Tibial nerve (tissue), 4 donors: ENCODE data around the gene GSTA3. TPM values are rescaled to one million over a fixed set of nuclear protein-coding genes. Genes with fewer than 3 reads are reported as not detected.

ENCODE experiments used
- DNase-seq, 2 donors: peaks; one replicate each; pipeline ENCODE4 v3.0.0-alpha.2; 2019; ENCODE audit warnings: low spot score in 2 of 2
- H3K27ac ChIP-seq, 4 donors: fragments of 200-600 bp; sonication (generic) in 3 of 4; one replicate each; pipeline ENCODE4 v1.5.1; 2017 to 2019; ENCODE audit warnings: mild to moderate bottlenecking in 1 of 4
- H3K27me3 ChIP-seq, 2 donors: fragments of 200-600 bp; sonication (generic) in 1 of 2; one replicate each; pipeline versions ENCODE4 v1.5.1 to v1.6.0; 2017 to 2019
- H3K36me3 ChIP-seq, 3 donors: fragments of 200-600 bp; sonication (generic); one replicate each; pipeline ENCODE4 v1.5.1; 2018 to 2019
- H3K4me1 ChIP-seq, 4 donors: fragments of 200-600 bp; sonication (generic) in 3 of 4; one replicate each; pipeline ENCODE4 v1.5.1; 2017 to 2019
- H3K4me3 ChIP-seq, 4 donors: fragments of 200-600 bp; sonication (generic) in 3 of 4; one replicate each; pipeline ENCODE4 v1.5.1; 2017 to 2019; ENCODE audit warnings: mild to moderate bottlenecking in 1 of 4, moderate library complexity in 1 of 4
- H3K9me3 ChIP-seq, 4 donors: fragments of 200-600 bp; sonication (generic) in 3 of 4; one replicate each; pipeline ENCODE4 v1.5.1; 2017 to 2019
- EP300 ChIP-seq, 2 donors: sonication (generic); formaldehyde crosslinking; IDR thresholded peaks; one replicate each; pipeline ENCODE4 v1.6.1; 2017; ENCODE audit warnings: antibody characterized with exemption in 2 of 2, mild to moderate bottlenecking in 1 of 2
- POLR2A ChIP-seq, 2 donors: fragments of 450-650 bp; IDR thresholded peaks; one replicate each; pipeline ENCODE4 v1.6.1; 2017; ENCODE audit warnings: antibody characterized with exemption in 2 of 2, mild to moderate bottlenecking in 2 of 2, moderate library complexity in 2 of 2
- WGBS, 2 donors: methylation state at CpG; one replicate each; pipeline ENCODE4 v1.1.5; 2018; 5-methylcytosine and 5-hydroxymethylcytosine counted together
- total RNA-seq, 4 donors: library from RNA; depleted of rRNA; stranded (reverse); fragments of >200 nt; gene quantifications; one replicate each; pipeline ENCODE4 v1.1.0, GENCODE V29; 2016
- TF ChIP-seq, protein P1 (sequence below), 5 experiments: fragments of 200-600 bp in 3 of 5; fragments of 450-650 bp in 2 of 5; sonication (generic) in 3 of 5; IDR thresholded peaks; one replicate each; pipeline ENCODE4 v1.5.1; 2016 to 2019; ENCODE audit warnings: antibody characterized with exemption in 5 of 5, mild to moderate bottlenecking in 3 of 5, moderate library complexity in 2 of 5

The GSTA3 gene
- total RNA-seq, 4 donors from 2014 or later: not detected

DNA sequence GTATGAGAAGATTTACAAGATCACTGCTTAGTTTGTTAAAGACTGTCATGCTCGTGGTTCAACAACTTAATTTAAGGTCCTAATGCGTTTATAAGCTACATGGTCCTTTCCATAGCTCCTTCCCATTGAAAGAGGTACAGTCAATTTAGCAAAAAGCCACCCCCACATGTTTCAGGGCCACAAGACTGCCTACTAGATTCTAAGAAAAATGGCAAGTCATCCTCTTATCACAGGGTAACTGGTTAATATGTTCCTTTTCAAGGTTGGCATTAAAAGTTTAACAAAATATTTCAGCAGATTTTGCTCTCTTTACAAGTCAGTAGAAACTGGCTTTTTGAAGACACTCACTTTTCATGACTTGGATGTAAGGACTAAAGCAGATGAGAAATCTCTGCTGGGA lies 15.7 kb downstream of the GSTA3 start:
- 44 to 52% methylated on average over 2 of the region's 2 CpGs for WGBS, 2 donors
- Histone ChIP-seq H3K9me3 (peaks cover 0 to 4% (median 0%) of the 10 kb centered on the region in 4 donors), H3K4me3 (no peak overlapping the region), H3K36me3 (no peaks in the 10 kb centered on the region), H3K27ac (no peak overlapping the region), H3K4me1 (no peaks in the 10 kb centered on the region), H3K27me3 (no peaks in the 10 kb centered on the region)
- TF ChIP-seq, protein P1, sequence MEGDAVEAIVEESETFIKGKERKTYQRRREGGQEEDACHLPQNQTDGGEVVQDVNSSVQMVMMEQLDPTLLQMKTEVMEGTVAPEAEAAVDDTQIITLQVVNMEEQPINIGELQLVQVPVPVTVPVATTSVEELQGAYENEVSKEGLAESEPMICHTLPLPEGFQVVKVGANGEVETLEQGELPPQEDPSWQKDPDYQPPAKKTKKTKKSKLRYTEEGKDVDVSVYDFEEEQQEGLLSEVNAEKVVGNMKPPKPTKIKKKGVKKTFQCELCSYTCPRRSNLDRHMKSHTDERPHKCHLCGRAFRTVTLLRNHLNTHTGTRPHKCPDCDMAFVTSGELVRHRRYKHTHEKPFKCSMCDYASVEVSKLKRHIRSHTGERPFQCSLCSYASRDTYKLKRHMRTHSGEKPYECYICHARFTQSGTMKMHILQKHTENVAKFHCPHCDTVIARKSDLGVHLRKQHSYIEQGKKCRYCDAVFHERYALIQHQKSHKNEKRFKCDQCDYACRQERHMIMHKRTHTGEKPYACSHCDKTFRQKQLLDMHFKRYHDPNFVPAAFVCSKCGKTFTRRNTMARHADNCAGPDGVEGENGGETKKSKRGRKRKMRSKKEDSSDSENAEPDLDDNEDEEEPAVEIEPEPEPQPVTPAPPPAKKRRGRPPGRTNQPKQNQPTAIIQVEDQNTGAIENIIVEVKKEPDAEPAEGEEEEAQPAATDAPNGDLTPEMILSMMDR (IDR thresholded peaks at IDR 0.05): no peak
- no peak for DNase-seq

DNA sequence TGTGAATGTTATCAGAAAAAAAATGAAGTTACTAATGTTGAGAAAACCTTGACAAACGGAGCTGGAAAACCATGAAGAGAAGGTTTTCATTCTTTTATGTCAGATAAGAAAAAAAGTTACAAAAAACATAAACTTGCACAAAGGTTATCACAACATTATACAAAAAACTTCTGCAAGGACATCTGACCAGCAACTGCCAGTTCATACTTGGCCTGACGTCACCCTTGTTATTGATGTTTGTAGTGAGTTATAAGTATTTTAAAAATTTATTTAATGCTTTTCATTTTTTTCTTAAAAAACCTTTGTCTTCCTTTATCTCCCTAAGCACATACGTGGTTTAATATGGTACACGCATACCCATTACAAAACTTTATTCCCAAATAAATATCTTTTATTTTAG lies 16.3 kb downstream of the GSTA3 start:
- WGBS, 2 donors: 33 to 39% methylated on average over 4 of the region's 4 CpGs
- H3K4me1 ChIP-seq: no peaks in the 10 kb centered on the region
- DNase-seq: no peak
- H3K27me3 ChIP-seq: no peaks in the 10 kb centered on the region
- H3K4me3 ChIP-seq: no peak overlapping the region
- no peaks in the 10 kb centered on the region for H3K36me3 ChIP-seq
- H3K27ac ChIP-seq: no peak overlapping the region
- H3K9me3 ChIP-seq: peaks cover 0 to 4% (median 0%) of the 10 kb centered on the region in 4 donors
- TF ChIP-seq, protein P1 (IDR thresholded peaks at IDR 0.05): no peak
- no peak for TF ChIP-seq POLR2A (IDR thresholded peaks at IDR 0.05)
- no peak for TF ChIP-seq EP300 (IDR thresholded peaks at IDR 0.05)

DNA sequence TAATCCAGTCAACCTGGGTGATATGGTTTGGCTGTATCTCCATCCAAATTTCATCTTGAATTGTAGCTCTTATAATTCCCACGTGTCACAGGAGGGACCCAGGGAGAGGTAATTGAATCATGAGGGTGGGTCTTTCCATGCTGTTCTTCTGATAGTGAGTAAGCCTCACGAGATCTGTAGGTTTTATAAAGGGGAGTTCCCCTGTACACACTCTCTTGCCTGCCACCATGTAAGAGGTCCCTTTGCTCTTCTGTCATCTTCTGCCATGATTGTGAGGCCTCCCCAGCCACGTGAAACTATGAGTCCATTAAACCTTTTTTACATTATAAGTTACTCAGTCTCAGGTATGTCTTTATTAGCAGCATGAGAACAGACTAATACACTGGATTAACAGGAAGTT lies 19.5 kb downstream of the GSTA3 start:
- no peaks in the 10 kb centered on the region for H3K27me3 ChIP-seq
- no peak for DNase-seq
- H3K4me1 ChIP-seq: no peaks in the 10 kb centered on the region
- no peaks in the 10 kb centered on the region for H3K36me3 ChIP-seq
- H3K4me3 ChIP-seq: no peak overlapping the region
- WGBS, 2 donors: 85 to 90% methylated on average over 3 of the region's 3 CpGs
- H3K9me3 ChIP-seq: no peaks in the 10 kb centered on the region
- TF ChIP-seq, protein P1 (IDR thresholded peaks at IDR 0.05): no peak
- TF ChIP-seq POLR2A (IDR thresholded peaks at IDR 0.05) (no peak), EP300 (IDR thresholded peaks at IDR 0.05) (no peak)
- H3K27ac ChIP-seq: no peak overlapping the region

DNA sequence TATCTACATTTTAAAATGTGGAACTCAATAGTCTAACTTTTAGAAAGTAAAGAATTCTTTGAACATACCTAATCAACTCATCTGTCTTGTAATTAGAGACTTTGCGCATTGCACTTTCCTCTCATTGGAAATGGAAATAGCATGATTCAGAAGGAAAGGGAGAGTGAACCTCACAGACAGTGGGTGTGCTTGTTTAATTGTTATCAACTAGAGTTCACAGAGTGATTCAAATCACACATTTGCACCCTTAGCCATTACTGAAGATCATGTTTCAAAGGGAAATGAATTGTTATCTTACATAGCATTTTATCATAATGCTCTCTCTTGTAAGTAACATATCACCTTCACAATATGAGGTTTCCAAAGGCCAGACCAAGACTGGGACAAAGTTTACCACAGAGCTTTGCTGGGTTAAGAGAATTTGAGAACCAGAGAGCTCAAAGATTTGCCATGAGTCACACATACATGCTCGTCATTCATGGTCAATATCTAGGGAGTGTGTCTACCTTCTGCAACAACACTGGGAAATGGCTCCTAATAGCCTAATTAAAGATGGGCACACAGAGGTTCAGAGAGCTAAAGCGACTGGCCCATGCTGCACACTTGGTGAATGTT lies 21.5 kb downstream of the GSTA3 start:
- H3K4me1 ChIP-seq: no peaks in the 10 kb centered on the region
- no peaks in the 10 kb centered on the region for H3K9me3 ChIP-seq
- 81 to 91% methylated on average over 3 of the region's 3 CpGs for WGBS, 2 donors
- H3K36me3 ChIP-seq: no peaks in the 10 kb centered on the region
- DNase-seq: no peak
- TF ChIP-seq EP300 (IDR thresholded peaks at IDR 0.05) (no peak), POLR2A (IDR thresholded peaks at IDR 0.05) (no peak)
- TF ChIP-seq, protein P1 (IDR thresholded peaks at IDR 0.05): no peak
- H3K27ac ChIP-seq: no peak overlapping the region
- H3K27me3 ChIP-seq: no peaks in the 10 kb centered on the region
- H3K4me3 ChIP-seq: no peak overlapping the region

DNA sequence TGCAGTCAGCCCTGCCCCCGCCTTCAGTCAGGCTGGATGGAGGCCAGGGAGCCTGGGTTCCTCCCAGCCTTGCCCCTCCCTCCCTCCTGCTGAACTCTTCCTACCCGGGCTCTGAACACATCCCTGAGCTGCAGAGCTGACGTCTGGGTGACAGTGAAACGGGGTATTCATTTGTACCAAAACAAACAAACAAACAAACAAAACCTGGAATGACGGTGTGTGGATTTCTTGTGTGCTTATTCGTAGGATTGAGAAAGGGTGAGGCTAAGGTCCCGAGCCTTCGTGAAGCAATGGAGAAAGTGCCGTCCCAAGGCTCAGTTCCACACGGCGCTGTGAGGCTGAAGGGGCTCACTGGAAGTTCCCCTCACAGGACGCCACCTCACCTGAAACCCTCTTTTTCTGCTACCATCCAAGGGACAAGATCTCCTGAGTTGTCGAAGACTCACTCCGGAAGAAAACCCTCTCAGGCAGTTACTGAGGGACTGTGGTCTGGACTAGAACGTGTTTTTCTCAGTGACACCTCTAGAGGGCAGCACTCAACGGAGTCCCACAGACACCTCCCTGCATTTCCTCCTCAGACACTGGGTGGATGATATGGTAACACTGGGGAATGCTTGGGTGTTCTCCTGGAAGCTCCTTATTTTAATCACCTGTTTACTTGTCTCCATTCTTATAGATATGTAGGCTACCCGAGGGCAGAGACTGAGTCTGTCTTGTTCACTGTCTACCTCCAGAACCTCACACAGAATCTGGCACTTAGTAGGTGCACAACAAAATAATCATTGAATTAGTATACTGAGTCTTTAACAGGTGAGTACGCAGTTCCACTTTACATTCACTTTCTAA lies 27.3 kb downstream of the GSTA3 start:
- 9 to 12% methylated on average over 18 of the region's 18 CpGs for WGBS, 2 donors
- no peaks in the 10 kb centered on the region for H3K36me3 ChIP-seq
- H3K9me3 ChIP-seq: no peaks in the 10 kb centered on the region
- peak; percentile 46 to 77 for DNase-seq
- H3K4me1 ChIP-seq: peaks cover 0 to 5% (median 0%) of the 10 kb centered on the region in 4 donors
- H3K27me3 ChIP-seq: no peaks in the 10 kb centered on the region
- TF ChIP-seq, protein P1 (IDR thresholded peaks at IDR 0.05): peak; percentile 73 to 81 (median 80)
- TF ChIP-seq POLR2A (IDR thresholded peaks at IDR 0.05): no peak
- H3K4me3 ChIP-seq: peak overlapping the region; percentile 27 to 55 (median 52)
- H3K27ac ChIP-seq: peak overlapping the region in 3 of 4 donors; percentile 61 to 68 (median 67)
